Middle frontal gyrus (tissue), 1 donor: ENCODE results near the gene SLC1A2.

ENCODE experiments used
- DNase-seq: peaks from one replicate; pipeline ENCODE4 v3.0.0-alpha.2; 2015; ENCODE audit warnings: low spot score; ENCODE audit errors: extremely low spot score

Gene SLC1A2

DNA sequence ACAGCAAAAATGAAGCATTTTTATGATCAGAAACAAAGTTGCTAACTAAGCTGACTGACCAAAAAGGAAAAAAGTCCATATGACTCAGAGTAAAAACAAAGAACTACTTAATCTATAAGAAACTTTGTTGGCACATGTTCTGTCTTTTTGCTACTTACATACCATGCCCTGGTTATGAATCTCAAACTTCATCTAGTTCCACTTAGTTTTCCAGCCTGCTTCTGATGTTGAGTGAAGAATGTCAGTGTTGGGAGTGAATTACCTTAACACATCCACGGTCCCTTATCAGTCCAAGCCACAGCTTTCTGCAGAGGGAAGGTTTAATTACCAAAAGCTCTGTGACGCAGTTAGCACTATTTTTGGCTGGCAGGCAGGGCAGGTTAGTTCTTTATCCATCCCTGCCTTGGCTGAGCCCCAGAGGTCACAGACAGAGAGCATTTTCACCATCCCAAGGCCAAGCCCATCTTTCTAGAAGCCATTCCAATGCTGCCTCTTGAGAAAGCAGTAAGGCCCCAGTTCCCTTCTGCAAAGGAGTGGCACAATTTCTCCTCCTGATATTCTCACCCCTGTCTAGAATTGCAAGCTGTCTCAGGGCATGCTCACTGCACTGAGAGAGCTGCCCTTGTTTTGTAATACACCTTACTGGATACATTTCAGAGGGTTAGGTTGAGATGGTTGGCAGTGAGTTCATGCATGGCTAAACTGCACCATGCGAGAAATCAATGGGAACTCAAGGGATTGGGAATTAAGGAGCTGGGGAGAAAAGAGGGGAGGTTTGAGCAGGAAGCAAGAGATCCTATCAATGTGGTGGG, 67.1 kb downstream of the SLC1A2 start:
- DNase-seq, result no peak

GRCh38 chr11:35349897-35350296, 69.5 kb downstream of the SLC1A2 start:
- no peak for DNase-seq

- no peak for DNase-seq
Observed at GRCh38 chr11:35348898-35349687, 70.3 kb downstream of the SLC1A2 start.

- no peak for DNase-seq
Observed at GRCh38 chr11:35347921-35348331, 71.4 kb downstream of the SLC1A2 start.

DNA sequence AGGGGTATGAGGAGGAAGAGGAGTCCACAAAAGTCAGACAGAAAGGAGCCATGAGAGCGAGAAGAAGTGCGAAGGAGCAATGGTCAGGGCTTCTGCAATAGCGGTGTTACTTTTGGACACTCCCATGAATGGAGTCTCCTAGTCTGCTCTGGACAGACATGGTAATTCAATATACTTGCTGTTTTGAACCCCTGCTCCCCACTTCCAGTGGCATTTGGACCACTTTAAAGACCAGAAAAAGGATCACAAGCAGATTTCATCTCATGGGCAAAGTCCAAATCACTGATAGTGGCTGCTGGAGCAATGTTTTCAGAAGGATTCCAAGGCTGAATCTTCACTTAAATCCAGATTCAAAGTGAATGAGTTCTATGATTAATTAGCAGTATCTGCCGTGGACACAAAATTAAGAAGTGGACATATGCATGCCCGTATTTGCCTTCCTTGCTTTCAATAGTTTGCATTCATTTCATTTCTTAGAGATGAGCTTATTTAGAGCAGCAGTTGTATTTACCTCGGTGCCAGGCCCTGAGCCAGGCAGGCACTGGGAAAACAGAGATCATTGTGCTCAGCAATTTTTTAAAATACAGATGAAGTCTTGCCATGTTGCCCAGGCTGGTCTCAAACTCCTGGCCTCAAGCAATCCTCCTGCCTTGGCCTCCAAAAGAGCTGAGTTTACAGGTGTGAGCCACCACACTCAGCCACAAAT, 72.0 kb downstream of the SLC1A2 start:
- no peak for DNase-seq

- no peak for DNase-seq
Observed at GRCh38 chr11:35346472-35347156, 72.7 kb downstream of the SLC1A2 start.

DNA sequence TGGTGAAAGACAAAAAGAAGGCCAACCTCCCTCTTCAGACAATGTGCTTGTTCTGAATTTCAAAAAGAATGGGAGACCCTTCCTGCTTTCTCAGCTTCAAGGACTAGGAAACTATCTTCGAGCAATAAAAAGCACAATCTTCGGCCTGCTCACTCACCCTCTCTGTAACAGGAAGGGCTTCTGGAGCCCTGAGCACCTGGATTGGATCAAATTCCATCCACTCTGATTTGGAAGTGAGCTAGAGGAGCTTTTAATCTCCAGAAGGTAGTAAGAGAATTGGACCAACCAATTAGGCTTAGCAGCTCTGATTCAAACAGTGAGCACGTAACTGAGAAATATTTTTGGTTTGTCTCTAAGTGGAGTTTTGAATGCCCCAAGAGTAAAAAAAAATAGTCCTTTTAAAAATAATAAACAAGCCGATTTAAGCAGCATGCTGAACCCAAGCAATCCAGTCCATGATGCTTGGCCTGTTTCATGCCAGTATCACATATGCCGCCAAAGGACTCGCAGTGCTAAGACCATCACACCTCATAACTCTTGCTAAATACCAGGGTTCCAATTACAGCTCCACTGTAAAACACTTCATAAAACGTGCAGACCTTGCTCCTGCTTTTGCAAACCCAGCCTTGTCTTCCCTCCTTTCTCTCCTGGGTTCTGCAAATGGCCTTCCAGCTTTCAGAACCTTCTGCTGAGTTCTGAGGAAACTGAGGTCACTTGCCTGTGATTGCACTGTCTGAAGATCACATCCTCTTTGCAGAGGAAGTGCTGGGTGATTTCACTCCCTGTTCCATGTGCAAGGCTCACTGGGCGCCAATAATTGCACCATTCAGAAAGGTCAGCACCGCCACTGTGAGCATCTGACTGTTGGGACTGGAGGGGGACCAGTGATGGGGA, 74.4 kb downstream of the SLC1A2 start:
- DNase-seq, result no peak

DNA sequence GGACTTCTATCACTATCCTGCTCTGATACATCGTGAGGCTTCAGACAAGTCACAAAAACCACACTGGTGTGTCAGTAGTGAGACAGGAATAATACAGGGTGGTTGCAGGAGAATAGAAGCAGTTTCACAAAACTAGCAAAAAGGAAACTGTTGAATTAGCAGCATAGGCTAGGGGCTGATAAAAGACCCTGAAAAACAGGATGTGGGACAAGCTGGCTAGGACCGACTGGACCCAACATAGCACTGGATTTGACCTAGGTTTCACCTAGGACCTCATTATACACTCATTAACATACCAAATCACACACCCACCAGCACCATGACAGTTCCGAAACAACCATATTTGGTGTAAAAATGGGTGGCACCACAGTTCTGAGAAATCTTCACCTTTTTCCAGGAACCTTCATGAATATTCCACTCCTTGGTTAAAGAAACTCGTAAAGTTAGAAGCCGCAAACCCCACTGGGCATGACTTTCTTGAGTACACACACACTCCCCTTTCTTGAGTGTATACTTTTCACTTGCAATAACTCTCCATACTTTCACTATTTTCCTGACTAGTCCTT, 76.2 kb downstream of the SLC1A2 start:
- no peak for DNase-seq

- DNase-seq, result no peak
Observed at GRCh38 chr11:35340715-35341114, 78.6 kb downstream of the SLC1A2 start.

GRCh38 chr11:35340071-35340470, 79.3 kb downstream of the SLC1A2 start:
- no peak for DNase-seq

DNA sequence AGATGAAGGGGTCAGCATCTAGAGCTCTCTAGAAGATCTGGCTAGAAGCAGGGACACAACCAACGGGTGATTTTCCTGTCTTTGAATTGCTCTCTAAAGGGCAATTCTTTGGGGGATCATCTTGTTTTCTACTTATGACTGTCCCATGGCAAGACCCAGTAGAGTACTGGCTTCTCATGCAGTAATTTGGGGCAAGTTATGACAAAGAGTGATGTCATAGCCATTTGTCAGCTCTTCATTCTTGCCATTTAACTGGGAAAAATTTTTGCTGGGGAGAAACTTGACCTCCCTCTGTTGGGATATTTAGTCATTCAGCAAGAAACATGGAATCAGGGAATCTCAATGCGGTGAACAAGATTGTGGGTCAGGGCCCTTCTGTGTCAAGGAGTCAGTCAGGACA, 80.4 kb downstream of the SLC1A2 start:
- no peak for DNase-seq

- DNase-seq, result no peak
Observed at GRCh38 chr11:35337914-35338305, 81.4 kb downstream of the SLC1A2 start.

- no peak for DNase-seq
Observed at GRCh38 chr11:35337136-35337913, 82.0 kb downstream of the SLC1A2 start.

GRCh38 chr11:35336726-35337125, 82.6 kb downstream of the SLC1A2 start:
- DNase-seq, result no peak

DNA sequence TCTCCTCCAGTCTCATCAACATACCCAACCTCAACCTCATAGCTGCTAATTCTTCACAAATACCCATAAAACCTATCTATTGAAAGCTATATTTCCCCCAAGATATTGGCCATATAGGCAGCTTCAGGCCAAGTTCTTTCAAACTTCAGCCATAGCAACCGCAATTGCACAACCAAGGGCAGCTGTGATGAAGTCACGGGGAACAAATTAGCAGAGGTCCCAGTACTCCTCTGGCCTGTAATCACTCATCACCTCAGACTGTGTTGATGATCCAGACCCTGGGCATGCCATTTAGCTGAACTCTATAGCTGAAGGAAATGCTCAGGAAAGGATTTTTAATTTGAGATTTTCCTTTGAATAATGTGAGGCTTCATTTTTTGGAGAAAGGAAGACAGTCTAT, 84.1 kb downstream of the SLC1A2 start:
- no peak for DNase-seq

- no peak for DNase-seq
Observed at GRCh38 chr11:35334385-35335090, 84.8 kb downstream of the SLC1A2 start.

- no peak for DNase-seq
Observed at GRCh38 chr11:35332524-35332923, 86.8 kb downstream of the SLC1A2 start.

DNA sequence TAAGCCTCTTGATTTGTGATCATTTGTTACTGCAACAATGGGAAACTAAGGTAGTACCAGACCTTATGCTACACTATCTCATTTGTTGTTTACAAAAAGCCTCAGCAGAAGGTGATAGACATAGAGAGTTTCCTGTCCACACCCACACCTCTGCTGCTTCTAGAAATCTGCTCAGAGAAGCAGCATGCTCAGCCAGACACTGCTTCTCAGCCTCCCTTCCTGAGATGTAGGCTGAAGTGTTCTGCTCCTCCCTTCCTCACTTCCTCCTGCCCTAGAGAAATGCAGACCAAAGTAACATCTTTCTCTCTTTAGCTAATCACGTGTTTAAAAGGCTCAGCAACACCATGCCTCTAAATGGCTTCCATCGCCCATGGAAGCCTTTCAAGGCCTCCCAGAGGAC, 88.4 kb downstream of the SLC1A2 start:
- DNase-seq, result no peak
